Activated T-cell treated with anti-CD3 and anti-CD28 coated beads for 1 hour (primary cell): Measurements from ENCODE around the gene OR5AS1.
"Not testable (repeated sequence)": the region's sequence is repeated elsewhere in the genome, so short reads cannot be mapped to it uniquely, and the experiment has no call there.

Source experiments
- DNase-seq: peaks from one replicate; pipeline ENCODE4 v3.0.0-alpha.2; 2020; ENCODE audit warnings: low read depth

Gene OR5AS1

GRCh38 chr11:56027354-56027753 is at the start of gene OR5AS1:
Gene OR5AS1, plus strand, starts transcription at chr11:56027654. Its CDS starts 2,765 bp downstream, at chr11:56030419.
- no peak for DNase-seq

GRCh38 chr11:55994525-55994924 is 32.9 kb upstream of the OR5AS1 start, which contains the start of gene OR5F1:
Gene OR5F1, minus strand, starts transcription at chr11:55994625. Its CDS starts 0 bp downstream, at chr11:55994625.
- no peak for DNase-seq

- DNase-seq = no peak
Measured at GRCh38 chr11:56010716-56011115, 16.7 kb upstream of the OR5AS1 start.

DNA sequence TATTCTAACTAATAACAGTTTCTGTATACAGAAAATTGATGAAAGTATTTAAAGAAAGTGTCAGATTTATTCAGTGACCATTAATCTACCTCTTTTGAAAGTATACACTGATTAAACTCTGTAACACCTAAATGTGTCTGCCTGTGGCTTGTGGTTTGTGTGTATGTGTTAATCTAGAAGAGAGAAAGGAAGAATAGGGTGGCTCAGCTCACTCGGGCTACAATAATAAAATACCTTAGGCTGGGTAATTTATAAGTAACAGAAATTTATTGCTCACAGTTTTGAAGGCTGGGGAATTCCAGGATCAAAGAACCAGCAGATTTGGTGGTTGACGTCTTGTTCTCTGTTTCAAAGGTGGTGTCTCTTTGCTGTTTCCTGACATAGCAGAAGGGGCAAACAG is 13.6 kb upstream of the OR5AS1 start:
- DNase-seq = no peak

GRCh38 chr11:56045538-56045937 is 18.1 kb downstream of the OR5AS1 start:
- DNase-seq = no peak

- DNase-seq = no peak
Measured at GRCh38 chr11:56048480-56048879, 21.0 kb downstream of the OR5AS1 start.

DNA sequence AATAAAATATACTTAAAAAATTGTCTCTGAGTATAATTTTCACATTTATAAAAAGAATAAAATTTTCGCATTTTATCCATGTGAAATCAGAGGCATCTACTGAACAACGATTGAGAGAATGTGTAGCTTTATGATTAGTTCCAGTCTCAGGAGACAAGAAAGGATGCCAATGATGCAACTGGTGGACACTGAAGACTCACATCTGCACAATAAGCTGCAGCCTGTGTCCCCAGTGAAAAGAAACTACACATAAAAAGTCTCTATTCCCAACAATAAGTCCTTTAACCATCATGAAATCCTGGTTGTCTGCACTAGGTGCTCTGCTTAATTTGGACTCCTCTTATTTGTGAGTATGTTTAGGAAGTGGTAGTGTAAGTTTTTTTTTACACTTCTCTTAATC is 22.0 kb downstream of the OR5AS1 start:
- no peak for DNase-seq

GRCh38 chr11:56056366-56056765 is 28.9 kb downstream of the OR5AS1 start:
- DNase-seq = not testable (repeated sequence)

DNA sequence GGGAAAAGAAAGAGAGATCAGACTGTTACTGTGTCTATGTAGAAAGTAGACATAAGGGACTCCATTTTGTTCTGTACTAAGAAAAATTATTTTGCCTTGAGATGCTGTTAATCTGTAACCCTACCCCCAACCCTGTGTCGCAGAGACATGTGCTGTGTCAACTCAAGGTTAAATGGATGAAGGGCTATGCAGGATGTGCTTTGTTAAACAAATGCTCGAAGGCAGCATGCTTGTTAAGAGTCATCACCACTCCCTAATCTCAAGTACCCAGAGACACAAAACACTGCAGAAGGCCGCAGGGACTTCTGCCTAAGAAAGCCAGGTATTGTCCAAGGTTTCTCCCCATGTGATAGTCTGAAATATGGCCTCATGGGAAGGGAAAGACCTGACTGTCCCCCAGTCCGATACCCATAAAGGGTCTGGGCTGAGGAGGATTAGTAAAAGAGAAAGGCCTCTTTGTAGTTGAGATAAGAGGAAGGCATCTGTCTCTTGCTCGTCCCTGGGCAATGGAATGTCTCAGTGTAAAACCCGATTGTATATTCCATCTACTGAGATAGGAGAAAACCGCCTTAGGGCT is 30.3 kb downstream of the OR5AS1 start:
- DNase-seq = not testable (repeated sequence)

- not testable (repeated sequence) for DNase-seq
Measured at GRCh38 chr11:56058260-56058780, 30.9 kb downstream of the OR5AS1 start.

DNA sequence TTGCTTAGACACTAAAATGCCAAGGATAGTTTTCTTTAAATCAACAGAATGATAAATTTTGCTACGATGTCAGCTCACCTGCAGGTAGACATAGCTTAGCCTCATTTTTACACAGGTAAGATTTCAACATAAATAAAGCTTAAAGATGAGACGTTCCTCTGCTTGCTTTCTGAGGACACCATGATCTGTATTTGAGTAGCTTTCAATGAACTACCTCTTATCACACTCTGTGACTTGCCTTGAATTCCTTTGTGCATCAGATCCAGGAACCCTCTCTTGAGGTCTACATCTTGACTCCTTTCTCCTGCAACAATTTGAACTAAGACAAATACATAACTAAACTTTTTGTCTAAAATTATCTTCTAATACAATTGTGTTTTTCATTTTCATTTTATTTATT is 39.5 kb downstream of the OR5AS1 start:
- DNase-seq = no peak
